ENCODE data around the gene PRICKLE2. TPM values are rescaled to one million over a fixed set of nuclear protein-coding genes. Genes with fewer than 3 reads are reported as not detected.

Gene PRICKLE2
- total RNA-seq, 4 donors from 2014 or later = 77.3 to 109 (median 96.7) TPM

DNA sequence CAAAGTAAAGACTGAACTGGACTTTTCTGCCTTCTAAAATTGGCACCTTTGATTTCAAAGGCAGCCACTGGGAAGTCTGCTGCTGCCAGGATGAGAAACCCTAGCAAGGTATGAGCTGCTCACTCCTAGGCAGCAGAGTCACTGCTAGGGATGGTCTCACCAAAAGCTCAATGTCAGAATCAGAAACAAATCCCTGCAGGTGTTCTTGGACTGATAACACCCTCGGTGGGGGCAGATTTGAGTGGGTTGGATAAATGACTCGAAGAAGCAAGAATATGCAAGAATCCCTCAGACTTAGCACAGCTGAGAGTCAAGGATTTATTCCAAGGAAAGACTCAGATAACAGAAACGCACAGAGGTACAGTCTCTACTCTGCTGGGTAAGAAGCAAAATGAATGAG, 90.4 kb downstream of the PRICKLE2 start:
- WGBS, 2 donors (ENCODE audit: low coverage in 1 of 2) = 52 to 60% methylated on average over 1 to 3 of the region's 3 CpGs
- Histone ChIP-seq H3K4me1 (peaks cover 0 to 95% (median 18%) of the 10 kb centered on the region in 3 donors), H3K27me3 (no peaks in the 10 kb centered on the region), H3K27ac (peak overlapping the region in 3 of 4 donors; percentile 26 to 54 (median 53)), H3K9me3 (no peaks in the 10 kb centered on the region), H3K36me3 (peaks cover 0 to 5% of the 10 kb centered on the region in 2 donors), H3K4me3 (no peak overlapping the region)
- ATAC-seq = no peak
- TF ChIP-seq, protein P1, sequence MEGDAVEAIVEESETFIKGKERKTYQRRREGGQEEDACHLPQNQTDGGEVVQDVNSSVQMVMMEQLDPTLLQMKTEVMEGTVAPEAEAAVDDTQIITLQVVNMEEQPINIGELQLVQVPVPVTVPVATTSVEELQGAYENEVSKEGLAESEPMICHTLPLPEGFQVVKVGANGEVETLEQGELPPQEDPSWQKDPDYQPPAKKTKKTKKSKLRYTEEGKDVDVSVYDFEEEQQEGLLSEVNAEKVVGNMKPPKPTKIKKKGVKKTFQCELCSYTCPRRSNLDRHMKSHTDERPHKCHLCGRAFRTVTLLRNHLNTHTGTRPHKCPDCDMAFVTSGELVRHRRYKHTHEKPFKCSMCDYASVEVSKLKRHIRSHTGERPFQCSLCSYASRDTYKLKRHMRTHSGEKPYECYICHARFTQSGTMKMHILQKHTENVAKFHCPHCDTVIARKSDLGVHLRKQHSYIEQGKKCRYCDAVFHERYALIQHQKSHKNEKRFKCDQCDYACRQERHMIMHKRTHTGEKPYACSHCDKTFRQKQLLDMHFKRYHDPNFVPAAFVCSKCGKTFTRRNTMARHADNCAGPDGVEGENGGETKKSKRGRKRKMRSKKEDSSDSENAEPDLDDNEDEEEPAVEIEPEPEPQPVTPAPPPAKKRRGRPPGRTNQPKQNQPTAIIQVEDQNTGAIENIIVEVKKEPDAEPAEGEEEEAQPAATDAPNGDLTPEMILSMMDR (IDR thresholded peaks at IDR 0.05) = no peak
- TF ChIP-seq POLR2A (IDR thresholded peaks at IDR 0.05) (no peak), EP300 (IDR thresholded peaks at IDR 0.05) (no peak), POLR2AphosphoS5 (IDR thresholded peaks at IDR 0.05) (no peak)

DNA sequence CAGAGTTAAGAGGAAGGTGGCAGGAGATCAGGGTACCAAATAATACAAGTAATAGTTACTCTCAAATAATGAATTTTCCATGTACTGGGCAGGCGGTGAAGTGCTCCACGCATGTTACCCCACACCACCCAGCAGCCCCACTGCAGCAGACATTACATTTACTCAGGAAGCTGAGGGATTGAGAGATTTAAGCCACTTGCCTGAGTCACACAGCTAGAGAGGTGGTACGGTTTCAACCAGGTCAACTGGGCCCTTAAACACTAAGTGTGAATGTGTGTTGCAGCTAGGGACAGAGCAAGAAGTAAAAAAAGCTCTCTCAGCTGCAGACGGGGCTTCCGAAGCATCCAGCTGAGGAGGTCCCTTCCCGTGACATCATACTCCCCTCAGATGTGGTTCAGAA, 91.3 kb downstream of the PRICKLE2 start:
- no peak for ATAC-seq
- H3K27me3 ChIP-seq = no peaks in the 10 kb centered on the region
- 73 to 90% methylated on average over 4 to 6 of the region's 6 CpGs for whole genome bisulfite sequencing, 2 donors (ENCODE audit: low coverage in 1 of 2)
- no peaks in the 10 kb centered on the region for H3K9me3 ChIP-seq
- peak overlapping the region in 3 of 4 donors; percentile 26 to 54 (median 53) for H3K27ac ChIP-seq
- no peak overlapping the region for H3K4me3 ChIP-seq
- peaks cover 0 to 92% (median 14%) of the 10 kb centered on the region in 3 donors for H3K4me1 ChIP-seq
- TF ChIP-seq EP300 (IDR thresholded peaks at IDR 0.05) (no peak), POLR2A (IDR thresholded peaks at IDR 0.05) (no peak), POLR2AphosphoS5 (IDR thresholded peaks at IDR 0.05) (no peak)
- TF ChIP-seq, protein P1 (IDR thresholded peaks at IDR 0.05) = no peak
- H3K36me3 ChIP-seq = peaks cover 0 to 12% of the 10 kb centered on the region in 2 donors

DNA sequence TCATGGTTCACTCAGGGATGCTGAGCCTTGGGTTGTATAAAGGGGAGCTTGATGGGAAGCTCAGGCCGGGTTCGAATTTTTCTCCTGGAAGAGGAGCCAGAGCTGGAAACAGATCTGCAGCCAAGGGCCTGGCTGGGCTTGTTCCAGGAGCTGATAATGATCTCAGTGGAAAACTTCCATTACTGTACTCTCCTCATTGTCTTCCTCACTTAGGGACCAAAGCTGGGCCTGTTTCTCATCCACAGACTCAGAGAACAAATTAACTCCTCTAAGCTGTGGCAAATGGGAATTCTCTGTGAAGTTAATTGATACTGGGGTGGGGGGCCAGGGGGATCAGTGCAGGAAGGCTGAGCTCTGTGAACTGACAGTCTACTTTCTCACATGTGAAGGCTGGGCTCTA, 92.0 kb downstream of the PRICKLE2 start:
- ATAC-seq = no peak
- Histone ChIP-seq H3K4me1 (peaks cover 0 to 85% (median 14%) of the 10 kb centered on the region in 3 donors), H3K27me3 (no peaks in the 10 kb centered on the region), H3K27ac (peak overlapping the region in 3 of 4 donors; percentile 26 to 54 (median 53)), H3K36me3 (peaks cover 0 to 13% of the 10 kb centered on the region in 2 donors), H3K4me3 (no peak overlapping the region), H3K9me3 (no peaks in the 10 kb centered on the region)
- no peak for TF ChIP-seq EP300 (IDR thresholded peaks at IDR 0.05)
- TF ChIP-seq, protein P1 (IDR thresholded peaks at IDR 0.05) = no peak
- TF ChIP-seq POLR2AphosphoS5 (IDR thresholded peaks at IDR 0.05) = no peak
- TF ChIP-seq POLR2A (IDR thresholded peaks at IDR 0.05) = no peak
- WGBS, 2 donors (ENCODE audit: low coverage in 1 of 2) = 8 to 33% methylated on average over 2 of the region's 2 CpGs

GRCh38 chr3:64131725-64132469, 93.4 kb downstream of the PRICKLE2 start:
- WGBS, 2 donors (ENCODE audit: low coverage in 1 of 2) = 56 to 62% methylated on average over 1 to 2 of the region's 2 CpGs
- H3K27ac ChIP-seq = peak overlapping the region in 2 of 4 donors; percentile 53 to 58

More at GRCh38 chr3:64131725-64132469, 93.4 kb downstream of the PRICKLE2 start:
- Histone ChIP-seq H3K27me3 (no peaks in the 10 kb centered on the region), H3K9me3 (no peaks in the 10 kb centered on the region), H3K36me3 (peaks cover 0 to 27% of the 10 kb centered on the region in 2 donors), H3K4me1 (peaks cover 0 to 71% (median 9%) of the 10 kb centered on the region in 3 donors), H3K4me3 (no peak overlapping the region)
- ATAC-seq = no peak
- TF ChIP-seq POLR2A (IDR thresholded peaks at IDR 0.05) = no peak
- TF ChIP-seq, protein P1 (IDR thresholded peaks at IDR 0.05) = no peak
- TF ChIP-seq EP300 (IDR thresholded peaks at IDR 0.05) = no peak
- TF ChIP-seq POLR2AphosphoS5 (IDR thresholded peaks at IDR 0.05) = no peak

Measured in gastroesophageal sphincter (tissue), 4 donors.